HG03280 (cell line): ENCODE results near the gene KRTAP19-8.

Source experiments
- ATAC-seq: cut with Tn5 transposase; IDR thresholded peaks from one replicate; pipeline ENCODE4 v1.9.1; 2021; ENCODE audit warnings: mild to moderate bottlenecking, moderate library complexity; ENCODE audit not compliant: unreplicated experiment

The KRTAP19-8 gene

GRCh38 chr21:31038376-31038775, at the start of gene KRTAP19-8:
TSS of gene KRTAP19-8 (minus strand) at chr21:31038476. CDS start at chr21:31038443, 33 bp downstream.
- no peak for ATAC-seq

- ATAC-seq = no peak
Observed at GRCh38 chr21:31087639-31088473, 49.6 kb upstream of the KRTAP19-8 start.

- no peak for ATAC-seq
Observed at GRCh38 chr21:31084689-31085088, 46.4 kb upstream of the KRTAP19-8 start.

- no peak for ATAC-seq
Observed at GRCh38 chr21:31078796-31079195, 40.5 kb upstream of the KRTAP19-8 start.

GRCh38 chr21:31078216-31078615, 39.9 kb upstream of the KRTAP19-8 start:
- no peak for ATAC-seq

GRCh38 chr21:31075848-31076247, 37.6 kb upstream of the KRTAP19-8 start:
- no peak for ATAC-seq

- ATAC-seq = no peak
Observed at GRCh38 chr21:31072533-31072932, 34.3 kb upstream of the KRTAP19-8 start.

- ATAC-seq = no peak
Observed at GRCh38 chr21:31064803-31065202, 26.5 kb upstream of the KRTAP19-8 start.

GRCh38 chr21:31052489-31053142, 14.3 kb upstream of the KRTAP19-8 start:
- no peak for ATAC-seq

- no peak for ATAC-seq
Observed at GRCh38 chr21:31050577-31051157, 12.4 kb upstream of the KRTAP19-8 start.

- ATAC-seq = no peak
Observed at GRCh38 chr21:31045841-31046240, 7.6 kb upstream of the KRTAP19-8 start.

GRCh38 chr21:31043471-31043870, 5.2 kb upstream of the KRTAP19-8 start:
- no peak for ATAC-seq

GRCh38 chr21:31042080-31042464, 3.8 kb upstream of the KRTAP19-8 start:
- no peak for ATAC-seq

- no peak for ATAC-seq
Observed at GRCh38 chr21:31041295-31042079, 3.2 kb upstream of the KRTAP19-8 start.

GRCh38 chr21:31034378-31034777, 3.9 kb downstream of the KRTAP19-8 start:
- ATAC-seq = no peak

GRCh38 chr21:31030367-31031106, 7.7 kb downstream of the KRTAP19-8 start:
- no peak for ATAC-seq

- ATAC-seq = no peak
Observed at GRCh38 chr21:31023680-31024079, 14.6 kb downstream of the KRTAP19-8 start.

GRCh38 chr21:31022306-31022705, 16.0 kb downstream of the KRTAP19-8 start:
- ATAC-seq = no peak

- no peak for ATAC-seq
Observed at GRCh38 chr21:31018232-31018631, 20.0 kb downstream of the KRTAP19-8 start.

GRCh38 chr21:31014891-31015290, 23.4 kb downstream of the KRTAP19-8 start:
- no peak for ATAC-seq
